RWPE1 (cell line): ENCODE measurements around the gene IPO7.
"Not testable (repeated sequence)": the region's sequence is repeated elsewhere in the genome, so short reads cannot be mapped to it uniquely, and the experiment has no call there.

Experiments used
- CTCF ChIA-PET: fragments of 350-600 bp; sonication (Branson Sonifier 250); formaldehyde crosslinking; extraction: SDS; loops from one replicate; lab custom pipeline; 2021; lab: Yijun Ruan, JAX
- POLR2A ChIA-PET: fragments of 400-600 bp; formaldehyde crosslinking; extraction: SDS; loops from one replicate; lab custom pipeline; 2020; ENCODE audit warnings: antibody characterized with exemption; ENCODE audit not compliant: low non-redundant PET; lab: Yijun Ruan, JAX
- DNase-seq: peaks from one replicate; pipeline ENCODE4 v3.0.0; 2012; ENCODE audit warnings: low spot score
- H3K27ac ChIP-seq: fragments of 450-650 bp; 2 replicates; pipeline ENCODE4 v1.5.1; 2017
- TF ChIP-seq, protein P1 (sequence below): fragments of 450-650 bp; conservative IDR thresholded peaks from 2 replicates; pipeline ENCODE4 v1.5.1; 2017; ENCODE audit warnings: low read depth, mild to moderate bottlenecking

IPO7 gene

DNA sequence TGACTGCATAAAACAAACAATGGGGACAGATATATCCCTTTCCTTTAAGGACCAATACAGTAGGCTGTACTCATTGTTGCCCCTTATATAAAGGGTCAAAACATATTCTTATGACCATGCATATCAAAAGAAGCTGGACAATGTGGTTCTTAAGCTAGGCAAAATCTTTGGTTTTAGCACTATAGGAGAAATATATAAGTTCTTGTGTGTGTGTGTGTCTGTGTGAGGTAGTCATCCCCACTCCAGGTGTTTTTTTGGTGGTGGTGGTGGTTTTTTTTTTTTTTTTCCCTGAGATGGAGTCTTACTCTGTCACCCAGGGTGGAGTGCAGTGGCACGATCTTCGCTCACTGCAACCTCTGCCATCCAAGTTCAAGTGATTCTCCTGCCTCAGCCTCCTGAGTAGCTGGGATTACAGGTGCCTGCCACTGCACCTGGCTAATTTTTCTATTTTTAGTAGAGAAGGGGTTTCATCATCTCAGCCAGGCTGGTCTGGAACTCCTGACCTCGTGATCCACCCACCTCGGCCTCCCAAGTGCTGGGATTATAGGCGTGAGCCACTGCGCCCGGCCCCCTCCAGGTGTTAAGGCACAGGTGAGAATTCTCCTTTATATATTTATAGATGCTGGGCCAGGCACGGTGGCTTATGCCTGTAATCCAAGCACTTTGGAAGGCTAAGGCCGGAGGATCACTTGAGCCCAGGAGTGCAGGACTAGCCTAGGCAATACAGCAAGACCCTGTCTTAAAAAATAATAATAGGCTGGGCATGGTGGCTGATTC, 64.3 kb downstream of the IPO7 start:
- ChIA-PET POLR2A (interaction anchor here (0.7 kb wide), 1 partner anchor 199 kb away, joined by 3 read pairs; no protein-coding TSS in a partner anchor), CTCF (no interaction called here)
- no peak for DNase-seq
- no peak overlapping the region; the same call in 1 of the 2 replicates for H3K27ac ChIP-seq
- TF ChIP-seq, protein P1, sequence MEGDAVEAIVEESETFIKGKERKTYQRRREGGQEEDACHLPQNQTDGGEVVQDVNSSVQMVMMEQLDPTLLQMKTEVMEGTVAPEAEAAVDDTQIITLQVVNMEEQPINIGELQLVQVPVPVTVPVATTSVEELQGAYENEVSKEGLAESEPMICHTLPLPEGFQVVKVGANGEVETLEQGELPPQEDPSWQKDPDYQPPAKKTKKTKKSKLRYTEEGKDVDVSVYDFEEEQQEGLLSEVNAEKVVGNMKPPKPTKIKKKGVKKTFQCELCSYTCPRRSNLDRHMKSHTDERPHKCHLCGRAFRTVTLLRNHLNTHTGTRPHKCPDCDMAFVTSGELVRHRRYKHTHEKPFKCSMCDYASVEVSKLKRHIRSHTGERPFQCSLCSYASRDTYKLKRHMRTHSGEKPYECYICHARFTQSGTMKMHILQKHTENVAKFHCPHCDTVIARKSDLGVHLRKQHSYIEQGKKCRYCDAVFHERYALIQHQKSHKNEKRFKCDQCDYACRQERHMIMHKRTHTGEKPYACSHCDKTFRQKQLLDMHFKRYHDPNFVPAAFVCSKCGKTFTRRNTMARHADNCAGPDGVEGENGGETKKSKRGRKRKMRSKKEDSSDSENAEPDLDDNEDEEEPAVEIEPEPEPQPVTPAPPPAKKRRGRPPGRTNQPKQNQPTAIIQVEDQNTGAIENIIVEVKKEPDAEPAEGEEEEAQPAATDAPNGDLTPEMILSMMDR = no peak

DNA sequence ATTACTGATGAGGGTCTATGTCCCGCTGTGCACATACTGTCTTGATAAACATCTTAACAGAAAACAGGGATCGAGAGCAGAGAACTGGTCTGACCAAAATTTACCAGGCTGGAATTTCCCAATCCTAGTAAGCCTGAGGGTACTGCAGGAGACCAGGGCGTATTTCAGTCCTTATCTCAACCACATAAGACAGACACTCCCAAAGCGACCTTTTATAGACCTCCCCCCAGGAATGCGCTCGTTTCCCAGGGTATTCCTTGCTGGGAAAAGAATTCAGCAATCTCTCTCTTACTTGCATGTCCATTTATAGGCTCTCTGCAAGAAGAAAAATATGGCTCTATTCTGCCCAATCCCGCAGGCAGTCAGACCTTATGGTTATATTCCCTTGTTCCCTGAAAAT, 67.6 kb downstream of the IPO7 start:
- POLR2A ChIA-PET, H3K27ac ChIP-seq, CTCF ChIA-PET, DNase-seq: not testable (repeated sequence)

DNA sequence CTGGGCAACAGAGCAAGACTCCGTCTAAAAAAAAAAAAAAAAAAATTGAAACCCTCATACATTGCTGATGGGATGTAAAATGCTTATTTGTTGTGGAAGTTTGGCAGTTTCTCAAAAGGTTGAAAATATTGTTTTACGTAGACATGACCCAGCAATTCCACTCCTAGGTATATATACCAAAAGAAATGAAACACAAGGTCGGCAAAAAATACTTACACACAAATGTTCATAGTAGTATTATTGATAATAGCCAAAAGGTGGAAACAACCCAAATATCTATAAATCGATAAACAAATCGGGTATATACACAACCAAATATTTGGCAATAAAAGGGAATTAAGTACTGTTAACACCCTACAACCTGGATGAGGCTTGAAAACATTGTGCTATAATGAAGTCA, 71.3 kb downstream of the IPO7 start:
- CTCF ChIA-PET = no interaction called here
- TF ChIP-seq, protein P1 = no peak
- POLR2A ChIA-PET = no interaction called here
- H3K27ac ChIP-seq = no peak overlapping the region
- no peak for DNase-seq

DNA sequence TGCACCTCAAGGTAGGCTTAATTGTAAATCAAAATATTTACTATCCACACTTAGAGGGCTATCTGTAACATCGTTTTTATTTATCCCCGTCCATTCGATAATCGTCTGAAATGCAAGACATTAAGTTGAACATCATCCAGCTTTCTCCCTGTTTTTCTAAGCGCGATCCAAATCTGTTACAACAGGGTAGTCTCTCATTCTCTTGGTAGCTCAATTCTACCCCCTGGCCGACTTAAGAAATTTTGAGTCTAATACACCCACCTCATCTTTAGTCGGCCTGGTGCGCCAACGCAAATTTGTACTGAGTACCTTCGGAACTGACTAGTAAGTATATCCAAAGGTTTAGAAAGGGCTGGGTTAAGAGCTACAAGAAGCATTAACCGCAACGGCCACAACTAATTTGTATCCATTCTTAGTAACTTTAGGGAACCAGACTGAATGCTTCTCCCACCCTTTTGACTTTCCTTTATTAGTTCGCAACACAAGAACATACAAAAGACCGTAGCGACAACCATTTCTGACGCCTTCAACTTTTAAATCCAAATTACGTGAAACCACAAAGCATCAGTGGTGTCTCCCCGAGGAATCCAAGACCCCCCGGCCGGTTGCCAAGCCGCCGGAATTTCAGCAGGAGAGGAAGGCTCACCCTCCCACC, 75.3 kb downstream of the IPO7 start:
- CTCF ChIA-PET = interaction anchor here (0.5 to 1.0 kb wide), 4 partner anchors 47 to 521 kb away, joined by 3 to 4 read pairs (median 3); no protein-coding TSS in a partner anchor
- peak overlapping the region; percentile 100 for H3K27ac ChIP-seq
- TF ChIP-seq, protein P1 = no peak
- peak; percentile 9 for DNase-seq
- POLR2A ChIA-PET = interaction anchor here (0.6 to 1.1 kb wide), 3 partner anchors 12 to 114 kb away, joined by 3 to 7 read pairs (median 5); partner anchors contain the start of gene WEE1

DNA sequence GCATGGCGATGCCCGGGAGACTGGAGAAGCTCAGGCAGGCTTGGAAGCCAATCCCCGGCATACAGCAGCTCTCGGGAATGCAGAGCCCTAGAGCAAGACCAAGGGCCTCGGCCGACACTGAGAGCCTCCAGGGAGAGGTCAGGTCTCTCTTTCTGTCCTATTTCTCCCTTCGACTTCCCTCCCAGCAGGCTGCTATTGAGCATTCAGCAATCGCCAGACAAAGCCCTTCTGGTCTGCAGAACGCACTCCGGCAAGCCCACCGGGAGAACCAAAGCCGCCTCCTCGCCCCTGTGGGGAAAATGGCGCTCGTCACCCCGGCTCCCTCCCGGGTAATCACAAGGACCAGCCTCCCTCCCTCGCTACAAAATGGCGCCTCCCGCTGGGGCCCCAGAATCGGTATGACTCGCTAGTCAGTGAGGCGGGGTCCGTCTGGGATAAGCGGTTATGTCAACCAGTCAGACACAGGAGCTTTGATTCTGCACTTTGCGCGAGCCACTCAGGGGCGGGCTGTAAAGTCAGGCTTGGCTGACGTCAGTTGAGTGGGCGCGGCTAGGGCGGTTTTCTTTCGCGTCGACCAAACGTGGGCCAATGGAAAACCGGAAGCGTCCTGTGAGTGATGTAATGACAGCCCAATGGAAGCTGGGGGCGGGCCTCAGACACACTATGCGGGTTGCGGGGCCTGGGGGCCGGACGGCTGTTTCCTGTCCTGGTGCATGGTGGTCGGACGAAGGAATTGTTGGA, 76.0 kb downstream of the IPO7 start, which contains the start of gene ZNF143:
TSS of gene ZNF143 (plus strand) at position 691 of the 741 bp plus-strand sequence. CDS start 10,297 bp downstream, outside the sequence.
- DNase-seq = peak; percentile 98
- peak within 1 kb of the TSS; percentile 100 for H3K27ac ChIP-seq
- ChIA-PET CTCF (interaction anchor here (0.5 to 1.0 kb wide), 4 partner anchors 46 to 457 kb away, joined by 3 to 4 read pairs (median 3); partner anchors contain the start of gene NRIP3), POLR2A (interaction anchor here (0.6 to 1.4 kb wide), 6 partner anchors 12 to 189 kb away, joined by 3 to 7 read pairs (median 4); partner anchors contain the start of gene WEE1)
- TF ChIP-seq, protein P1 = no peak

DNA sequence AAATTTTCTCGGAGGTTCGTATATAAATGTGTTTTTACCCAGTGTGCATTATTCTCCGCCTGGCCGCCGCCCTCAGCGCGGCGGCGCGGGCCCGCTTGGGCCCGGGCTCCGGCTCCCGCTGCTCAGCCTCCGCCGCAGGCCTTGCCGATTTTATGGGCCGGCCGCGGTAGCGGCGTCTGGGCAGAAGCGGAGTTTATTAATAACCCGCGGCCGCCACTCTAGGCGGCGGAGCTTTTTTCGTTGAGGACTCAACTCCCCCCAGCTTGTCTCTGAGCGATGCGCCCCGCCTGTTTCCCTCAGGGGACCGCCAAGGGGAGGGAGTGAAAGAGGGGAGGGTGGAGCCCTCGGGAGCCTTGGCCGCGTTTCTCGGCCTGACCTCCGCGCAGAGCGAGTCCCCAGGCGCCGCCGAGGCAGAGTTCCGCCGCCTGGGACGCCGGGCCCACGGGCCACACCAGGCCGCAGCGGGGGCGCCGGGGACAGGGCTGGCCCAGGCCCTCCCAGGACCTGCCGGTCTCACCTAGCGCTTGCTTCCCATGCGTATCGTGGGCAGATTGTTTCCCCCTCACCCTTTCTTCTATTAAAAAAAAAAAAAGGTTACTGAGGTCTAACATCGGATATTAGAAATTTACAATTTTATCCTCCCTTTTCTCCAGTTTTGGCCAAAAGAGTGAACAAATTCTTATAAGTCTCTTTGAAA, 76.8 kb downstream of the IPO7 start:
- CTCF ChIA-PET = interaction anchor here (0.6 kb wide), 1 partner anchor 457 kb away, joined by 3 read pairs; the partner anchor contains the start of gene NRIP3
- POLR2A ChIA-PET = interaction anchor here (0.6 to 1.4 kb wide), 6 partner anchors 11 to 190 kb away, joined by 3 to 7 read pairs (median 4); partner anchors contain the start of gene WEE1

More for the DNA sequence above, 76.8 kb downstream of the IPO7 start:
- peak overlapping the region; percentile 100 for H3K27ac ChIP-seq
- peak; percentile 79 for DNase-seq
- TF ChIP-seq, protein P1 = no peak
